ENCODE data around the gene PMP22.

Gene PMP22

GRCh38 chr17:15273141-15273793 is 8.1 kb upstream of the PMP22 start:
- DNase-seq (ENCODE audit: low spot score): no peak

DNA sequence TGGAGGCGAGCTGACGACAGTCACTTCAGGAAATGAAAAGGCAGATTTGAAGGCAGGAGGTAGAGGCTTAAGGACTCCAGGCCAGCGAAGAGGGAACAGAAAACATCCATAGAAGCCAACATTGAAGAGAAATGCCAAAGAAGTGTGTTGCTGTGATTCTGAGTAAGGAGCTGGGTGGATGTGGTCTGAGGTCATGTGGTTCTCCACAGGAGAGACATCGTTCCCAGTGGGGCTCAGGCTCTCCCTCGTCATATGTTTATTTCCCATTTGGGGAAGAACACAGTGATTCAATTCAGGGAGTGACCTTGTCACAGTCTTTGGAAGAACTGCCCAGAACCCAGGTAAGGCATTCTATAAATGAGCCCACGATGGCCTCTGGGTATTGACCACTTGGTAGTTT is 6.6 kb upstream of the PMP22 start:
- no peak for DNase-seq (ENCODE audit: low spot score)

- no peak for DNase-seq (ENCODE audit: low spot score)
These were observed 5.7 kb upstream of the PMP22 start for GRCh38 chr17:15270628-15271381.

- DNase-seq (ENCODE audit: low spot score): no peak
These were observed 4.6 kb upstream of the PMP22 start for GRCh38 chr17:15269780-15270089.

- no peak for DNase-seq (ENCODE audit: low spot score)
These were observed 4.1 kb upstream of the PMP22 start for GRCh38 chr17:15269087-15269779.

GRCh38 chr17:15268461-15268860 is 3.3 kb upstream of the PMP22 start:
- no peak for DNase-seq (ENCODE audit: low spot score)

- no peak for DNase-seq (ENCODE audit: low spot score)
These were observed 2.9 kb upstream of the PMP22 start for GRCh38 chr17:15267996-15268395.

DNA sequence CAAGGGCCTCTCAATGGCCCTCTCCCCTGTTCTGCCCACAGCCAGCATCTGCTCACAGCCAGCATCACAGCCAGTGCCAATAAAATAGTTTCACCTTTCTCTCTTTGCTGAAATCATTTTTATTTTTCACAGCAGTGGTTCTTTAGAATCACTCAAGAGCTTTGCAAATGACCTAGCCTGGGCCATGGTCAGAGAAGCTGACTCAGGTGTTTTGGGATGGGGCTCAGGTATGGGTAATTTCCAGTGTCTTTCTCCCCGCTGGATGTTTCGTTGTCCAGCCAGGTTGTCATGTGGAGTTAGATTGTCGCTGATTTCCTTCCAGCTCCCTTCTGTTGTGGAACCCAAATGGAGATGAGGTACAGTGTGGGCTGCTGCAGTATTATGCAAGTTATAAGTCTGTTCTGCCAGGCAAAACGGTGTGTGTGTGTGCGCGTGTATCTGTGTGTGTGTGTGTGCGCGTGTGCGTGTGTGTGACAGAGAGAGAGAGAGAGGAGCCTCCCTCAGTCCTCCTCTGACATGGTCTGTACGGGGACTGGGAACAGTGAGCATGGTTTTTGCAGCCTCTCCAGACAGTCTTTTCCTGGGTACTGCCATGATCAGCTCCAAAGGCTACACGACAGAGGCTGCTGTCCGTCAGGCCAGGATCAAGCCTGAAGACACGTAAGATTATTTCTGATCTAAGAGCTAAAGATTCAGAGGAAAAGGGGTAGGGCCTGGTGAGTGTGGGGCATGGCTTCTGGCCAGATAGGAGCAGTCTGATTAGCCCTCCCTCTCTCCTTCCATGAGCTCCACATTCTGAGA is 1.4 kb upstream of the PMP22 start:
- DNase-seq (ENCODE audit: low spot score): no peak

GRCh38 chr17:15264542-15264941 is 584 bp downstream of the PMP22 start:
- no peak for DNase-seq (ENCODE audit: low spot score)

GRCh38 chr17:15263680-15264079 is 1.4 kb downstream of the PMP22 start:
- DNase-seq (ENCODE audit: low spot score): no peak

GRCh38 chr17:15263206-15263579 is 1.9 kb downstream of the PMP22 start:
- DNase-seq (ENCODE audit: low spot score): peak; percentile 45

- DNase-seq (ENCODE audit: low spot score): peak; percentile 92
These were observed 2.6 kb downstream of the PMP22 start for GRCh38 chr17:15262291-15263205.

DNA sequence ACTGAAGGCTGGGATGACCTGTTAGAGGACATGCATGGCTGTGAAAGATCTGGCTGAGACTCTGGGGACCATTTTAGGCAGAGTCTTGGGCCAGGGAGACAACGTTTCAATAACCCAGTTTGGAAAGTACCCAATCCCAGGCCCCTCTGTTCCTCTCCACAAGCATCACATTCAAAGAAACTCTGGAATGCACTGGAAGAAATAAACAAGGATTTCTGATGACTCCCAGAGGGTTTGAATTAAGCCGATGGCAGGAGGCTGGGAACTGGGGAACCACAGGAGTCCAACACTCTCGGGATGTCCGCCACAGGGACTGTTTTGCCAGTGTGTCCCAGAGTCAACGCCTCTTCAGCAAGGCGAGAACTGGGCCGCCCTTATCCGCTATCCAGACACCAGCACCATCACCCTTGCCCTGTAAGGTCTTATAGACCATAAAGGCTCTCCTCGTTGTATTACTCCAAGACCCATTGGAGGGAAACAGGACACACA is 3.3 kb downstream of the PMP22 start:
- DNase-seq (ENCODE audit: low spot score): peak; percentile 56

- DNase-seq (ENCODE audit: low spot score): peak; percentile 75
These were observed 3.8 kb downstream of the PMP22 start for GRCh38 chr17:15261258-15261801.

- DNase-seq (ENCODE audit: low spot score): peak; percentile 87
These were observed 4.5 kb downstream of the PMP22 start for GRCh38 chr17:15260376-15261257.

- DNase-seq (ENCODE audit: low spot score): peak; percentile 7
These were observed 7.2 kb downstream of the PMP22 start for GRCh38 chr17:15257796-15258512.

GRCh38 chr17:15257258-15257788 is 7.8 kb downstream of the PMP22 start:
- DNase-seq (ENCODE audit: low spot score): peak; percentile 85

- no peak for DNase-seq (ENCODE audit: low spot score)
These were observed 8.4 kb downstream of the PMP22 start for GRCh38 chr17:15256689-15257088.

All from RKO (cell line).